Mesenchymal stem cell (in vitro differentiated cells and primary cell): ENCODE results near the gene MYBPC2.
A peak's percentile ranks its signal among the peaks of the same experiment; 100 is the strongest.
"Not testable (repeated sequence)": the region's sequence is repeated elsewhere in the genome, so short reads cannot be mapped to it uniquely, and the experiment has no call there.

Source experiments
- DNase-seq: peaks from one replicate; pipeline ENCODE4 v3.0.0-alpha.2; 2013
- H2AFZ ChIP-seq: one replicate; pipeline ENCODE4 v1.6.1; 2013; ENCODE audit warnings: low read depth, mild to moderate bottlenecking, control low read depth, inconsistent platforms, low read length, moderate library complexity
- H2AK5ac ChIP-seq: 2 replicates; pipeline ENCODE4 v1.6.1; 2013; ENCODE audit warnings: low read length, moderate library complexity, mild to moderate bottlenecking, inconsistent platforms; ENCODE audit not compliant: severe bottlenecking
- H2BK120ac ChIP-seq: one replicate; pipeline ENCODE4 v1.6.1; 2013; ENCODE audit warnings: low read depth, mild to moderate bottlenecking, inconsistent platforms, low read length, moderate library complexity
- H2BK12ac ChIP-seq, 2 experiments: one replicate each; pipeline ENCODE4 v1.6.1; 2013; ENCODE audit warnings: inconsistent platforms in 2 of 2, low read length in 2 of 2, mild to moderate bottlenecking in 2 of 2, moderate library complexity in 2 of 2, control low read depth in 1 of 2
- H2BK15ac ChIP-seq: one replicate; pipeline ENCODE4 v1.6.1; 2013; ENCODE audit warnings: mild to moderate bottlenecking, low read depth, inconsistent platforms; ENCODE audit not compliant: poor library complexity, severe bottlenecking
- H2BK5ac ChIP-seq: 2 replicates; pipeline ENCODE4 v1.6.1; 2013; ENCODE audit warnings: low read depth, mild to moderate bottlenecking, low read length, control low read depth, inconsistent platforms; ENCODE audit not compliant: poor library complexity, severe bottlenecking
- H3K14ac ChIP-seq, 2 experiments: one replicate each; pipeline ENCODE4 v1.6.1; 2013; ENCODE audit warnings: inconsistent platforms in 2 of 2, low read length in 2 of 2, control low read depth in 1 of 2, mild to moderate bottlenecking in 1 of 2, moderate library complexity in 1 of 2
- H3K18ac ChIP-seq, 2 experiments: one replicate each; pipeline ENCODE4 v1.6.1; 2013; ENCODE audit warnings: inconsistent platforms in 2 of 2, low read length in 2 of 2, control low read depth in 1 of 2, low read depth in 1 of 2, mild to moderate bottlenecking in 1 of 2
- H3K23ac ChIP-seq, 2 experiments: one replicate each; pipeline ENCODE4 v1.6.1; 2013; ENCODE audit warnings: inconsistent platforms in 2 of 2, low read length in 2 of 2, mild to moderate bottlenecking in 2 of 2, moderate library complexity in 2 of 2, control low read depth in 1 of 2
- H3K27ac ChIP-seq: 2 replicates; pipeline ENCODE4 v1.5.1; 2013; ENCODE audit warnings: mild to moderate bottlenecking, moderate library complexity, low read length, control low read depth, inconsistent platforms; ENCODE audit not compliant: poor library complexity, severe bottlenecking
- H3K27me3 ChIP-seq, 2 experiments: 2 replicates each; pipeline versions ENCODE4 v1.6.1 to v1.7.0; 2013; ENCODE audit warnings: low read length in 2 of 2, mild to moderate bottlenecking in 2 of 2, moderate library complexity in 2 of 2, control low read depth in 1 of 2, inconsistent platforms in 1 of 2; ENCODE audit not compliant: control insufficient read depth in 1 of 2, insufficient read depth in 1 of 2
- H3K36me3 ChIP-seq, 2 experiments: 2 replicates each; pipeline versions ENCODE4 v1.6.1 to v1.7.0; 2013; ENCODE audit warnings: low read length in 2 of 2, control low read depth in 1 of 2, inconsistent platforms in 1 of 2, low read depth in 1 of 2, mild to moderate bottlenecking in 1 of 2; ENCODE audit not compliant: insufficient read depth in 2 of 2, control insufficient read depth in 1 of 2
- H3K4ac ChIP-seq, 2 experiments: one replicate each; pipeline ENCODE4 v1.6.1; 2013; ENCODE audit warnings: inconsistent platforms in 2 of 2, low read length in 2 of 2, mild to moderate bottlenecking in 2 of 2, moderate library complexity in 2 of 2, control low read depth in 1 of 2, low read depth in 1 of 2
- H3K4me1 ChIP-seq: 2 replicates; pipeline ENCODE4 v1.6.1; 2013; ENCODE audit warnings: low read depth, low read length, control low read depth; ENCODE audit not compliant: control insufficient read depth, insufficient read depth
- H3K4me2 ChIP-seq: 2 replicates; pipeline ENCODE4 v1.6.1; 2013; ENCODE audit warnings: low read length, mild to moderate bottlenecking, inconsistent platforms; ENCODE audit not compliant: poor library complexity, severe bottlenecking
- H3K4me3 ChIP-seq, 2 experiments: 2 replicates each; pipeline versions ENCODE4 v1.5.1 to v1.7.0; 2013; ENCODE audit warnings: low read length in 2 of 2, mild to moderate bottlenecking in 2 of 2, control low read depth in 1 of 2, low read depth in 1 of 2; ENCODE audit not compliant: insufficient read depth in 1 of 2
- H3K79me1 ChIP-seq: replicated peaks from 2 replicates; pipeline ENCODE4 v1.6.1; 2013; ENCODE audit warnings: mild to moderate bottlenecking, control low read depth, low read length, inconsistent platforms; ENCODE audit not compliant: poor library complexity, severe bottlenecking
- H3K9ac ChIP-seq: 2 replicates; pipeline ENCODE4 v1.7.0; 2013; ENCODE audit warnings: mild to moderate bottlenecking, low read length, moderate library complexity
- H3K9me3 ChIP-seq: 2 replicates; pipeline ENCODE4 v1.7.0; 2013; ENCODE audit warnings: mild to moderate bottlenecking, low read length; ENCODE audit not compliant: control insufficient read depth
- H4K8ac ChIP-seq: one replicate; pipeline ENCODE4 v1.6.1; 2013; ENCODE audit warnings: inconsistent platforms, mild to moderate bottlenecking, low read length, moderate library complexity
- H4K91ac ChIP-seq: one replicate; pipeline ENCODE4 v1.6.1; 2013; ENCODE audit warnings: mild to moderate bottlenecking, low read length, inconsistent platforms
- WGBS: methylation state at CpG from one replicate; pipeline ENCODE4 v1.1.7; 2013; ENCODE audit warnings: mixed read lengths; 5-methylcytosine and 5-hydroxymethylcytosine counted together

The MYBPC2 gene

DNA sequence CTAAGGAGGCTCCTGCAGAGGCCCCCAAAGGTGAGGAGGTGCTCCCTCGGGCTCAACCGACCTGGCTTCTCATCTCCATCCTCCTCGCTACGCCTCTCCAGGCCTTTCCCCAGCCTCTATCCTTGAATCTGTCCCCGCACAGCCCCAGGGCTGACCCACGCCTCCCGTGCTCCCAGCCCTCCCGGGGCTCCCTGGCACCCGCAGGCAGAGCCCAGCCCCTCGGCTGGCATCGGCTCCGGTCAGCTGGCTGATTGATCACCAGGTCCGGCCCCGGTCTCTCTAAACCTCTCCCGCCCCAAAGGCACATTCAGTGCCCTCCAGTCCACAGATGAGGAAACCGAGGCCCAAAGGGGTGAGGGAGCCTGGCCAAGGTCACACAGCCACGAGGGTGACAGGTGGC is 2.5 kb downstream of the MYBPC2 start:
- no peak overlapping the region for H3K9ac ChIP-seq
- H3K14ac ChIP-seq: no peak overlapping the region
- no peak overlapping the region for H2AFZ ChIP-seq
- H3K79me1 ChIP-seq: no peaks in the 10 kb centered on the region
- H3K4me2 ChIP-seq: no peak overlapping the region
- H3K4ac ChIP-seq: no peak overlapping the region
- H2AK5ac ChIP-seq: peak overlapping the region; percentile 6
- no peak overlapping the region for H2BK15ac ChIP-seq
- no peaks in the 10 kb centered on the region for H3K9me3 ChIP-seq
- H3K4me3 ChIP-seq: no peak overlapping the region
- no peak overlapping the region for H2BK120ac ChIP-seq
- H3K23ac ChIP-seq: no peak overlapping the region
- no peak overlapping the region for H3K18ac ChIP-seq
- no peak overlapping the region for H2BK5ac ChIP-seq
- H3K27me3 ChIP-seq: peaks cover 0 to 48% of the 10 kb centered on the region in 2 experiments
- no peak for DNase-seq
- no peak overlapping the region for H4K8ac ChIP-seq
- 92% methylated on average over 13 of the region's 17 CpGs for WGBS
- no peak overlapping the region for H4K91ac ChIP-seq
- no peak overlapping the region for H3K27ac ChIP-seq
- H2BK12ac ChIP-seq: no peak overlapping the region
- H3K36me3 ChIP-seq: peaks cover 0 to 8% of the 10 kb centered on the region in 2 experiments
- peaks cover 36% of the 10 kb centered on the region for H3K4me1 ChIP-seq

GRCh38 chr19:50435627-50436026 is 2.9 kb downstream of the MYBPC2 start:
- DNase-seq: no peak
- Histone ChIP-seq H2BK15ac (no peak overlapping the region), H3K14ac (no peak overlapping the region), H4K8ac (no peak overlapping the region), H3K4me3 (no peak overlapping the region), H3K27ac (no peak overlapping the region), H3K9ac (no peak overlapping the region), H3K27me3 (peaks cover 0 to 44% of the 10 kb centered on the region in 2 experiments), H3K4me1 (peaks cover 36% of the 10 kb centered on the region), H3K9me3 (no peaks in the 10 kb centered on the region), H3K23ac (no peak overlapping the region), H4K91ac (no peak overlapping the region), H2BK12ac (no peak overlapping the region), H3K36me3 (peaks cover 0 to 8% of the 10 kb centered on the region in 2 experiments), H2BK120ac (no peak overlapping the region), H3K18ac (no peak overlapping the region), H2BK5ac (no peak overlapping the region), H3K4ac (no peak overlapping the region), H2AK5ac (no peak overlapping the region), H2AFZ (no peak overlapping the region), H3K4me2 (no peak overlapping the region), H3K79me1 (no peaks in the 10 kb centered on the region)
- 88% methylated on average over 11 of the region's 12 CpGs for WGBS

DNA sequence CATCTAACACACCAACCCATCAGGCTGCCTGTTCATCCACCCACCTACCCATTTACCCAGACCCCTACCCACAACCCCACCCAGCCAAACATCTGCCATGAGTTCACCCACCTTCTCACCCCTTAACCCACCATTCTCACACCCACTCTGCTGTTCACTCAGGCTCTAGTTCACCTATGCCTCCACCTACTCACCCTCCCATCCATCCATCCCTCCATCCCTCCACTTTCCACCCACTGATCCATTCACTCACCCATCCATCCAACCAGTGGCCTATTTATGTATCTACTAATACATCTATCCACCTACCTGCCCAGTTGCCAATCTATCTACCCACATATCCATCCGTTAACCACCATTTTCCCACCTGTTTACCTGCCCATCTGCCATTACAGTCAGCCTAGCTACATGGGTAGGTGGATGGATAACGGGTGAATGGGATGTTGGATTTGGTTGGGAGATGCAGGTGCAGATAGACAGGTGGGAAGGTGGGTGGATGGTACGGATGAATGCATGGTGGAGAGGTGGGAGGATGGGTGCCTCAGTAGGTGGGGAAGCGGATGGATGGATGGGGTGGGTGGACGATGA is 5.3 kb downstream of the MYBPC2 start:
- 85% methylated on average over 5 of the region's 5 CpGs for WGBS
- Histone ChIP-seq H3K36me3 (peaks cover 0 to 8% of the 10 kb centered on the region in 2 experiments), H3K14ac (no peak overlapping the region)

DNA sequence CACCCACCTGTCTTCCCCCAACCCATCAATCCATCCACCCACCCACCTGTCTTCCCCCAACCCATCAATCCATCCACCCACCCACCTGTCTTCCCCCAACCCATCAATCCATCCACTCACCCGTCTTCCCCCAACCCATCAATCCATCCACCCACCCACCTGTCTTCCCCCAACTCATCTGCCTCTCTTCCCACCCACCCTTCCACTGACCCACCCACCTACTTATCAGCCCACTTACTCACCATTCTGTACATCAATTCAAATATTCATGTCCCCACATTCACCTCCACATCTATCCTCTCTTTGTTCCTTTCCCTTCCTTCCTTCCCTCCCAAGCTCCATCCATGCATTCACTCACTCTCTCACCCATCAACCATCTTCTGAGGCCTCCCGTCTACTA is 6.4 kb downstream of the MYBPC2 start:
- H4K8ac ChIP-seq, H2AK5ac ChIP-seq, H3K23ac ChIP-seq, H2AFZ ChIP-seq, H3K18ac ChIP-seq, DNase-seq, H4K91ac ChIP-seq, H3K36me3 ChIP-seq, H3K4me3 ChIP-seq, H3K9ac ChIP-seq, H2BK15ac ChIP-seq, H3K4ac ChIP-seq, H3K79me1 ChIP-seq, H3K9me3 ChIP-seq, H3K4me2 ChIP-seq, H2BK12ac ChIP-seq, H3K27ac ChIP-seq, H3K14ac ChIP-seq, H2BK120ac ChIP-seq, H2BK5ac ChIP-seq: not testable (repeated sequence)
- Histone ChIP-seq H3K4me1 (peaks cover 18% of the 10 kb centered on the region), H3K27me3 (peaks cover 0 to 22% of the 10 kb centered on the region in 2 experiments)
- WGBS: 70% methylated on average over 2 of the region's 2 CpGs

More for the DNA sequence above, 5.3 kb downstream of the MYBPC2 start:
- Histone ChIP-seq H3K4me3 (no peak overlapping the region), H3K4me2 (no peak overlapping the region), H3K18ac (no peak overlapping the region), H4K8ac (no peak overlapping the region), H2BK12ac (no peak overlapping the region), H2BK15ac (no peak overlapping the region), H3K9ac (no peak overlapping the region), H3K4me1 (peaks cover 25% of the 10 kb centered on the region), H3K27ac (no peak overlapping the region), H3K23ac (no peak overlapping the region), H4K91ac (no peak overlapping the region), H2BK5ac (no peak overlapping the region), H3K4ac (no peak overlapping the region), H2BK120ac (no peak overlapping the region), H3K79me1 (no peaks in the 10 kb centered on the region), H3K9me3 (no peaks in the 10 kb centered on the region), H2AFZ (no peak overlapping the region), H3K27me3 (peaks cover 0 to 30% of the 10 kb centered on the region in 2 experiments), H2AK5ac (no peak overlapping the region)
- DNase-seq: no peak
